Activated CD4-positive, alpha-beta memory T cell treated with anti-CD3 and anti-CD28 coated beads, Interleukin-2, amount 10 ng/mL, durations not matched to agents 7 days and 5 days (primary cell): ENCODE results near the gene GAB4. TPM values are rescaled to one million over a fixed set of nuclear protein-coding genes. Genes with fewer than 3 reads are reported as not detected.
A peak's percentile ranks its signal among the peaks of the same experiment; 100 is the strongest.
"Not testable (repeated sequence)": the region's sequence is repeated elsewhere in the genome, so short reads cannot be mapped to it uniquely, and the experiment has no call there.

Experiments used
- CTCF ChIA-PET: fragments of 350-600 bp; sonication (Branson Sonifier 250); formaldehyde crosslinking; loops from one replicate; lab custom pipeline; 2021; ENCODE audit warnings: antibody characterized with exemption, inconsistent platforms; lab: Charles Lee
- POLR2A ChIA-PET: fragments of 350-600 bp; sonication (Branson Sonifier 250); formaldehyde crosslinking; loops from one replicate; lab custom pipeline; 2021; ENCODE audit warnings: antibody characterized with exemption; lab: Charles Lee
- DNase-seq: peaks from one replicate; pipeline ENCODE4 v3.0.0-alpha.2; 2020
- H3K27ac Mint-ChIP-seq: one replicate; pipeline ENCODE4 v1.8.0; 2021; ENCODE audit warnings: mild to moderate bottlenecking, mixed read lengths
- H3K27me3 Mint-ChIP-seq: one replicate; pipeline ENCODE4 v1.8.0; 2021; ENCODE audit warnings: mixed read lengths
- H3K36me3 Mint-ChIP-seq: one replicate; pipeline ENCODE4 v1.8.0; 2021; ENCODE audit warnings: low read depth, mixed read lengths
- H3K4me1 Mint-ChIP-seq: one replicate; pipeline ENCODE4 v1.8.0; 2021; ENCODE audit warnings: mixed read lengths
- H3K4me3 Mint-ChIP-seq: one replicate; pipeline ENCODE4 v1.8.0; 2021; ENCODE audit warnings: mild to moderate bottlenecking, mixed read lengths
- H3K9me3 Mint-ChIP-seq: one replicate; pipeline ENCODE4 v1.8.0; 2021; ENCODE audit warnings: mixed read lengths
- total RNA-seq, 2 experiments: library from RNA; stranded (reverse); gene quantifications; one replicate each; pipeline ENCODE4 v1.2.3, GENCODE V29; 2021

GAB4 gene
- total RNA-seq, 2 experiments from 2014 or later, result not detected

DNA sequence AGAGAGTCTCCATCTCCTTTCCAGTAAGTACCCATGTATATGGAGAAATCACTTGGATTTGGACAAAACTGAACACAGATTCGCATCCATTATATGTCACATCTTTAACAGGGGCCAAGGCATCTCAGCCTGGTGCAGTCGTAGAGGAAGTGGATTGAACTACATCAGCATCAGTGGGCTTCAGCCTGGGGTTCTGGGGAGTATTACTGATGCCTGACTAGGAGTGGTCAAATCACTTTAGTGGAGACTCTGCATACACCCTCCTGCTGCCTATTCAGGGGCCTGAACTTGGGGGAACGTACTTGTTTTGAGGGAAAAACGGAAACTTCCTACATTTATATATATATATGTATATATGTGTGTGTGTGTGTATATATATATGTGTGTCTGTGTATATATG, 72.8 kb downstream of the GAB4 start:
- CTCF ChIA-PET, result no interaction called here
- H3K4me1 Mint-ChIP-seq, result no peaks in the 10 kb centered on the region

DNA sequence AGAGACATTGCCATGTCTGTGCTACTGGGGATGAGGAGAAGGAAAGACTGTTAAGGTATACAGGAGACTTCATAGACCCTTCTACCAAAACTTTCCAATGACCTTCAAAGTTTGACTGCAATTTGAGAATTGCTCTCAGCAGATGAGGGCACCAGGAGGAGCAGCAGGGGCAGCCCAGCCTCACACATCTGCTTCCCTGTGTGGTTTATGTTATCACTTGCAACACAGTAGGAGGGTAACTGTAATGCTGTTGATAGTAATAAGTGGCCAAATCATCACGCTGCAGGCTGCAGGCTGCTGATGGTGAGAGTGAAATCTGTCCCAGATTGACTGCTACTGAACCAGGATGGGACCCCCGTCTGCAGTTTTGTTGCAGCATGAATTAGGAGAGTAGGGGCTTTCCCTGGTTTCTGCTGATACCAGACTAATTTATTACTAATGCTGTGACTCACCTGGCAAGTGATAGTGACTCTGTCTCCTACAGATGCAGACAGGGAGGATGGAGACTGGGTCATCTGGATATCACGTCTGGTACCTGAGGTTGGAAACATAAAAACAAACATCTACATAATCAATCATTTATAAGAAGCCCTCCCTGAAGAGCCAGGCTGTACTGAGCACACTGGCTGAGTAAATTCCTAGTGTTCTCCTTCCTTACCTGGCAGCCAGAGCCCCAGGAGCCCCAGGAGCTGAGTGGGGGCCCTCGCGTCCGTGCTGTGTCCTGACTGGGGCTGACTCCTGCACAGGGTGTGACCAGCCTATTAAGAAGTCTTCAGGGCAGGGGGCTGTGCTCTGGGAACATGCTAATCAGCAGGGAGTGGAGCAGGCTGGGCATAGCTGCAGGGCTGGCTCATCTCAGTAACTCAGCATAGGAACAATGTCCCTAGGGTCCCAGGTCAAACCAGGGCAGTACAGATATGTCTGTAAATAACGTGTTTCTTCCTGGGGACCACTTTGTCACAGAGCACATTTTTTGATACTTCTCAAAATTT, 74.4 kb downstream of the GAB4 start:
- Mint-ChIP-seq H3K4me3 (no peak overlapping the region), H3K36me3 (no peaks in the 10 kb centered on the region), H3K27me3 (peaks cover 17% of the 10 kb centered on the region), H3K4me1 (no peaks in the 10 kb centered on the region), H3K27ac (no peak overlapping the region), H3K9me3 (no peaks in the 10 kb centered on the region)
- no peak for DNase-seq
- ChIA-PET POLR2A (no interaction called here), CTCF (no interaction called here)

More for the DNA sequence above, 72.8 kb downstream of the GAB4 start:
- Mint-ChIP-seq H3K27me3 (peaks cover 16% of the 10 kb centered on the region), H3K27ac (no peak overlapping the region), H3K36me3 (no peaks in the 10 kb centered on the region), H3K9me3 (no peaks in the 10 kb centered on the region), H3K4me3 (no peak overlapping the region)
- no peak for DNase-seq
- POLR2A ChIA-PET, result no interaction called here

DNA sequence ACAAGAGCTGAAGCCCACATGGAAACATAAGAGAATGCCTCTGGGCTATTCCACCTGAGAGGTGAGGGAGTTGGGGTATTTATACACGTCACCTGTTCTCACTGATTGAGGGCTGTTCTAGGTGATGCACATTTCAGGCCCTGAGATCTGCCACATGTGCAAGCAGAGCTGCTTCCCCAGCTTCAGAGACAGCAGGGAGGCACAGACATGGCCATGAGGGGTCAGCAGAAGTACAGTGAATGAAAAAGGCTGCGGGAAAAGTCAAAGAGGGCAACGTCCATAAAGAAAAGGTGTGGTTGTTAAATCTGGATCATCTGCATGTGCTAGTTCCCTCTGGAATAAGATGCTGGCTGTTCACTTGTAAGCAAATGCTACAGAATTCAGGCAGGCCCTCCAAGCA, 75.4 kb downstream of the GAB4 start:
- H3K4me3 Mint-ChIP-seq, result no peak overlapping the region
- no peaks in the 10 kb centered on the region for H3K36me3 Mint-ChIP-seq
- H3K27me3 Mint-ChIP-seq, result peaks cover 24% of the 10 kb centered on the region
- no peaks in the 10 kb centered on the region for H3K4me1 Mint-ChIP-seq
- H3K9me3 Mint-ChIP-seq, result no peaks in the 10 kb centered on the region
- ChIA-PET CTCF (interaction anchor here (2.0 kb wide), 1 partner anchor 125 kb away, joined by 6 read pairs; no protein-coding TSS in a partner anchor), POLR2A (no interaction called here)
- H3K27ac Mint-ChIP-seq, result no peak overlapping the region
- no peak for DNase-seq

DNA sequence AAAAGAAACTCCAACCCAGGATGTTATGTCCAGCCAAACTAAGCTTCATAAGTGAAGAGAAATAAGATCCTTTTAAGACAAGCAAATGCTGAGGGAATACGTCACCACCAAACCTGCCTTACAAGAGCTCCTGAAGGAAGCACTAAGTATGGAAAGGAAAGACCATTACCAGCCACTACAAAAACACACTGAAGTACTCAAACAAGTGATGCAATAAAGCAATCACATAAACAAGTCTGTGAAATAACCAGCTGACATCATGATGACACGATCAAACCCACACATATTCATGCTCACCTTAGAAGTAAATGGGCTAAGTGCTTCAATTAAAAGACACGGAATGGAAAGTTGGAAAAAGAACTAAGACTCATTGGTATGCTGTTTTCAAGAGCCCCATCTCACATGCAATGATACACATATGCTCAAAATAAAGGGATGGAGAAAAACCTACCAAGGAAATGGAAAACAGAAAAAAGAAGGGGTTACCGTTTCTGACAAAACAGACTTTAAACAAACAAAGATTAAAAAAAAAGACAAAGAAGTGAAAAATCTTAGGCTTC, 82.5 kb downstream of the GAB4 start:
- no peak overlapping the region for H3K27ac Mint-ChIP-seq
- DNase-seq, result no peak
- H3K27me3 Mint-ChIP-seq, result peaks cover 29% of the 10 kb centered on the region
- ChIA-PET CTCF (interaction anchor here (0.8 kb wide), 1 partner anchor 10 kb away, joined by 3 read pairs; no protein-coding TSS in a partner anchor), POLR2A (no interaction called here)
- H3K4me1 Mint-ChIP-seq, result no peaks in the 10 kb centered on the region
- H3K36me3 Mint-ChIP-seq, result no peaks in the 10 kb centered on the region
- H3K9me3 Mint-ChIP-seq, result no peaks in the 10 kb centered on the region
- H3K4me3 Mint-ChIP-seq, result no peak overlapping the region

DNA sequence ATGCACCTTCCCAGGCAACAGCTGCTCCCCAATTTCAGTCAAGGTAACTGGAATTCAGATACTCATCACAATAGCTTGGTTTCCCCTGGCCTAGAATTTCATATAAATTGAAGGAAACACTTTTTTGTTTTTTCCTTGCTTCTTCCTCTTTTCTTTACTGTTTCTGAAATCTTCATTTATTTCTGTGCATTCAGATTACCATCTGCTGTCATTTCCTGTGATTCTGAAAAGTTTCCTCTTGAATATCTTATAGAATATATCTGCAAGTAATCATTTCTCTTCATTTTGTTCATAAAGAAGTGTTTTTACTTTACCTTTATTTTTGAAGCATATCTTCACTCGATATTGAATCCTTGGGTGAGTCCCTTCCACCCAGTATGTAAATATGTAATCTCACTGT, 85.3 kb downstream of the GAB4 start:
- DNase-seq, result no peak
- Mint-ChIP-seq H3K27ac (no peak overlapping the region), H3K27me3 (peaks cover 21% of the 10 kb centered on the region), H3K4me3 (no peak overlapping the region), H3K9me3 (no peaks in the 10 kb centered on the region), H3K36me3 (no peaks in the 10 kb centered on the region), H3K4me1 (no peaks in the 10 kb centered on the region)
- POLR2A ChIA-PET, result no interaction called here
- CTCF ChIA-PET, result no interaction called here

DNA sequence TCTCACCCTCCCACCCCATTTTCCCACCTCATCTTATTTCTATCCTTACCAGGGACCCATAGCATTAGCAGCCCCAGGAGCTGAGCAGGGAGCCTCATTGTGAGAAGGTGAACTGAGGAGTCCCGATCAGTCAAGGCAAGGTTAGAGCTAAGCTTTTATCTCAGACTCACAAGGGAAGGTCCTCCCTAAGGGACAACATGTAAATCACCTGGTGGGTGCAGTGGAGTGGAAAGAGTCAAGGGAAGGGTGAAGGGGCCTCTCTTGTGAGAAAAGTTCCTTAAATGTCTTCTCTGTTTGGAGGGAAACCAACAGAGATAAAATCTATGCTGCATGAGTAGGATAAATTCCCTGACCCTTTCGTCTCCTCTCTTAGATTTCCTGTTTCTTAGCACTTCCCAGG, 85.9 kb downstream of the GAB4 start:
- H3K27ac Mint-ChIP-seq, result no peak overlapping the region
- H3K27me3 Mint-ChIP-seq, result peaks cover 22% of the 10 kb centered on the region
- H3K9me3 Mint-ChIP-seq, result no peaks in the 10 kb centered on the region
- H3K4me1 Mint-ChIP-seq, result no peaks in the 10 kb centered on the region
- no peak overlapping the region for H3K4me3 Mint-ChIP-seq
- no peak for DNase-seq
- CTCF ChIA-PET, result interaction anchor here (0.6 kb wide), 1 partner anchor 80 kb away, joined by 3 read pairs; no protein-coding TSS in a partner anchor
- H3K36me3 Mint-ChIP-seq, result no peaks in the 10 kb centered on the region
- POLR2A ChIA-PET, result no interaction called here

DNA sequence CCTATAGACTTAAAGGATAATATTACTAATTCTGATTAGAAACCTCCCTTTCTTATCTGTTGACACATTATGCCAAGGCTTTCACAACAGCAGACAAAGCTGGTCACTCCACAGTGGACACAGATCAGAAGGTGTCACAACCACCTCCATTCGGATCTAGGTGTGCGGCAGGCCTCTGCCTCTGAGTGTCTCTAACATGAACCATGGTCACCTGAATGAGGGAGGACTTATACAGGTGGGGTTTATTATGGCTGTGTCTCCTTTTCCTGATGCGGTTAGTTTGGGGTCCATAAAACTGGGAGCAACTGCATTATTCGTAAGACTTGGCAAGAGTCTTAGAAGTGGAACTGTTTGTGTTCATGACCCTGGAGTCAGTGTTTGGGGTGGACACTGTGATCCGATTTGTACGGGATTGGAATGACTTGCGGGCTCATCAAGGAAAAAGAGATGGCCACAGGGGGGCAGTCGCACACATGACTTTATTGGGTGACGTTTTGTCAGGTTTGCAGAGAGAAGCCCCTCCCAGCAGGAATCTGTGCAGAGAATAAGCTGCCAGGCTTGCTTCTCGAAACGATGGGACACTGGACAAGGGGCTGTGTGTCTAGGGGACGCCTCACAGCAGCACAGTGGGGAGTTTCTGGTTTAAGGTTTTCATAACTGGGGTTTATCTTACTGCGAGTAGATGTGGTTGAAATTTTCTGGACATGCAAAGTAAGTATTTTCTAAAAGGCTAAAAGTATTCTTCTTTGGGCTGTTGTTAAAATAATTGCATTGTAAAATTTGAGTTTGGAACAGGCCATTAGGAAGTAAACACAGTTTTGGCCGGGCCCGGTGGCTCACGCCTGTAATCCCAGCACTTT, 90.6 kb downstream of the GAB4 start:
- POLR2A ChIA-PET, result no interaction called here
- H3K4me1 Mint-ChIP-seq, result peaks cover 7% of the 10 kb centered on the region
- no peaks in the 10 kb centered on the region for H3K36me3 Mint-ChIP-seq
- CTCF ChIA-PET, result interaction anchor here (0.6 to 1.8 kb wide), 8 partner anchors 116 to 584 kb away, joined by 3 to 11 read pairs (median 3); no protein-coding TSS in a partner anchor
- H3K4me3 Mint-ChIP-seq, result no peak overlapping the region
- peak; percentile 55 for DNase-seq
- no peaks in the 10 kb centered on the region for H3K9me3 Mint-ChIP-seq
- H3K27me3 Mint-ChIP-seq, result peaks cover 23% of the 10 kb centered on the region
- no peak overlapping the region for H3K27ac Mint-ChIP-seq

DNA sequence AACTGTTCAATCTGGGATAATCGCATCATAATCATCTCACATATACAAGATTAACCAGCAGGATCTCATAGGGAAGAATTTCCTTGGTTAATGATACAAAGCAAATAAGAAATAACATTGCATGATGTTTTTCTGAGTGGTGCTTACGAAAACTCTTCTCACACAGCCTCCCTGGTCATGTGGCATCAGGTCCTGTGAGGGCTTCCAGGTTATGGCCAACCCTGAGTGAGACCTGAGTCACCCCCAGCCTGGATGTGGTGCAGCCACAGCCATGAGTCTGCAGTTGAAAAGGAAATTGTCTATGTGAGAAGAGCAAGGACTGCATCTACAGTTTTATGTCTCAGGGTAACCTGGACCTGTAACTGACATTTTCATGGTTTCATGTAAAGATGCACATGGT, 92.3 kb downstream of the GAB4 start:
- H3K9me3 Mint-ChIP-seq, result no peaks in the 10 kb centered on the region
- H3K27me3 Mint-ChIP-seq, result peaks cover 14% of the 10 kb centered on the region
- peak; percentile 53 for DNase-seq
- H3K27ac Mint-ChIP-seq, result no peak overlapping the region
- POLR2A ChIA-PET, result no interaction called here
- no peak overlapping the region for H3K4me3 Mint-ChIP-seq
- CTCF ChIA-PET, result interaction anchor here (0.9 to 1.8 kb wide), 3 partner anchors 10 to 146 kb away, joined by 3 to 11 read pairs (median 3); no protein-coding TSS in a partner anchor
- H3K4me1 Mint-ChIP-seq, result peaks cover 7% of the 10 kb centered on the region
- H3K36me3 Mint-ChIP-seq, result no peaks in the 10 kb centered on the region

DNA sequence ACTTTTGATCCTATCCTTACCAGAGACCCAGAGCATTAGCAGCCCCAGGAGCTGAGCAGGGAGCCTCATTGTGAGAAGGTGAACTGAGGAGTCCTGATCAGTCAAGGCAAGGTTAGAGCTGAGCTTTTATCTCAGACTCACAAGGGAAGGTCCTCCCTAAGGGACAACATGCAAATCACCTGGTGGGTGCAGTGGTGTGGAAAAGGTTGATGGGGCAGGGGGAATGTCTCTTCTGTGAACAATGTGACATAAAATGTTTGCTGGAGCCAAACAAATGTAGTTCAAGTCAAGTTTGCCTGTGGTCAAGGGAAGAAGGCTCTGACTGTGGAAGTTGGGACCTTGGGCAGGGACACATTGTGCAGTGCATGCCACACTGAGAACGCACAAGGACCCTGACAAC, 93.1 kb downstream of the GAB4 start:
- H3K36me3 Mint-ChIP-seq, H3K4me1 Mint-ChIP-seq, DNase-seq, POLR2A ChIA-PET, H3K4me3 Mint-ChIP-seq, H3K27ac Mint-ChIP-seq, H3K9me3 Mint-ChIP-seq: not testable (repeated sequence)
- H3K27me3 Mint-ChIP-seq, result peaks cover 14% of the 10 kb centered on the region
- CTCF ChIA-PET, result interaction anchor here (0.9 kb wide), 1 partner anchor 217 kb away, joined by 5 read pairs; no protein-coding TSS in a partner anchor

DNA sequence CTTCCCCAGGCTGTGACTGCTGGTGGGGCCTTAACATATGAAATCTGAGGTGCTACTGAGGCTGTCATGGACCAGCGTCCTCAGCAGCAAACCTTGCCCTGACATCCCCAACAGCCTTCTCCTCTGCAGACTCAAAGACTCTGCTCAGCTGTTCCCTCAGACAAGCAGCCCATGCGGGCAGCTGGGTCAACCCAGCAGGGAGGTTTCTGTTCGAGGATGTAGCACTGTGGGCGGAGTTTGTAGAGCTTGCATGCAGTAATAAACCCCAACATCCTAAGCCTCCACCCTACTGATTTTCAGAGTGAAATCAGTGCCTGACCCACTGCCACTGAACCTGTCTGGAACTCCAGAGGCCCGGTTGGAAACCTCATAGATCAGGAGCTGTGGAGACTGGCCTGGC, 94.0 kb downstream of the GAB4 start:
- Mint-ChIP-seq H3K27ac (no peak overlapping the region), H3K4me3 (no peak overlapping the region), H3K4me1 (peaks cover 7% of the 10 kb centered on the region), H3K27me3 (peaks cover 14% of the 10 kb centered on the region), H3K9me3 (no peaks in the 10 kb centered on the region), H3K36me3 (no peaks in the 10 kb centered on the region)
- ChIA-PET POLR2A (no interaction called here), CTCF (interaction anchor here (0.9 kb wide), 1 partner anchor 218 kb away, joined by 5 read pairs; no protein-coding TSS in a partner anchor)
- no peak for DNase-seq

DNA sequence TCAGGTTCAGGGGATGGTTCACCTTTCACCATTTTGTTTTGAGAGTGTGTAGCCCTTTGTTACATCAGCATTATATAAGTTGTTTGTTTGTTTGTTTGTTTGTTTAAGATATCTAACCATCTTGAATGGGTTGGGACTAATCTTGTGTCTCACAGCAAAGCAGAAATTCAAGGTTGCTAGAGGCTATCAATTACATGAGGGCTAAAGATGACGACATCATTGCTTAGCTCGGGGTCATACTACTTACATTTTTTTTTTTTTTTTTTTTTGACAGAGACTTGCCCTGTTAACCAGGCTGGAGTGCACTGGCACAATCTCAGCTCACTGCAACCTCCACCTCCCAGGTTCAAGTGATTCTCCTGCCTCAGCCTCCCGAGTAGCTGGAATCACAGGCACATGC, 95.7 kb downstream of the GAB4 start:
- POLR2A ChIA-PET, result no interaction called here
- H3K27ac Mint-ChIP-seq, result no peak overlapping the region
- no peaks in the 10 kb centered on the region for H3K36me3 Mint-ChIP-seq

More for the DNA sequence above, 95.7 kb downstream of the GAB4 start:
- DNase-seq, result no peak
- Mint-ChIP-seq H3K4me1 (peaks cover 7% of the 10 kb centered on the region), H3K27me3 (peaks cover 13% of the 10 kb centered on the region), H3K9me3 (no peaks in the 10 kb centered on the region), H3K4me3 (no peak overlapping the region)
- CTCF ChIA-PET, result no interaction called here
